Colonic mucosa (tissue), 4 donors: ENCODE measurements around the gene PIEZO2. TPM values are rescaled to one million over a fixed set of nuclear protein-coding genes. Genes with fewer than 3 reads are reported as not detected.

Source experiments
- DNase-seq: peaks from one replicate; pipeline ENCODE4 v3.0.0-alpha.2; 2020
- H3K27ac ChIP-seq: fragments of 200-600 bp; one replicate; pipeline ENCODE4 v1.8.0; 2021
- H3K27me3 ChIP-seq: fragments of 200-600 bp; one replicate; pipeline ENCODE4 v1.8.0; 2021
- H3K36me3 ChIP-seq: fragments of 200-600 bp; one replicate; pipeline ENCODE4 v1.8.0; 2021
- H3K4me1 ChIP-seq: fragments of 200-600 bp; one replicate; pipeline ENCODE4 v1.8.0; 2021; ENCODE audit warnings: mild to moderate bottlenecking
- H3K4me3 ChIP-seq: fragments of 200-600 bp; one replicate; pipeline ENCODE4 v1.8.0; 2021
- H3K9ac ChIP-seq, 2 donors: one replicate each; pipeline ENCODE4 v1.7.0; 2013; ENCODE audit warnings: control low read depth in 2 of 2, low read depth in 2 of 2, low read length in 2 of 2
- H3K9me3 ChIP-seq: fragments of 200-600 bp; one replicate; pipeline ENCODE4 v1.8.0; 2021
- CTCF ChIP-seq: fragments of 200-600 bp; IDR thresholded peaks from one replicate; pipeline ENCODE4 v1.8.0; 2022; ENCODE audit warnings: antibody characterized with exemption, mild to moderate bottlenecking
- intact Hi-C: fragments of 100-400 bp; cut with DNase I; formaldehyde crosslinking; loops from one replicate; pipeline ENCODE4 v1.14.1; 2022
- total RNA-seq, 2 donors: library from RNA; stranded (reverse); fragmentation: NEBNext Ultra II Directional in 1 of 2; extraction: Animal tissue kit (Norgen Biotek cat#: 25700) in 1 of 2; gene quantifications; one replicate each; pipeline ENCODE4 v1.2.1, GENCODE V29; 2021
- donor health status: healthy.
- donor health status: DM: no; HTN: no; CAD: no.
- donor health status: DM: no; HTN: no; CAD: no.

Gene PIEZO2
- total RNA-seq, 2 donors from 2014 or later: 0.79 to 4.0 TPM

GRCh38 chr18:10913919-10914318 is 235.4 kb downstream of the PIEZO2 start:
- intact Hi-C loops: no loop called here

GRCh38 chr18:10912790-10913545 is 236.4 kb downstream of the PIEZO2 start:
- no peaks in the 10 kb centered on the region for H3K36me3 ChIP-seq
- intact Hi-C loops: no loop called here
- no peaks in the 10 kb centered on the region for H3K27me3 ChIP-seq
- no peak overlapping the region for H3K4me3 ChIP-seq
- H3K4me1 ChIP-seq: no peaks in the 10 kb centered on the region
- no peak for TF ChIP-seq CTCF
- no peak overlapping the region for H3K27ac ChIP-seq
- H3K9ac ChIP-seq: no peak overlapping the region
- no peak for DNase-seq
- H3K9me3 ChIP-seq: no peaks in the 10 kb centered on the region

More at GRCh38 chr18:10913919-10914318, 235.4 kb downstream of the PIEZO2 start:
- Histone ChIP-seq H3K27ac (no peak overlapping the region), H3K27me3 (no peaks in the 10 kb centered on the region), H3K9ac (no peak overlapping the region), H3K4me1 (no peaks in the 10 kb centered on the region), H3K4me3 (no peak overlapping the region), H3K36me3 (no peaks in the 10 kb centered on the region), H3K9me3 (no peaks in the 10 kb centered on the region)
- TF ChIP-seq CTCF: no peak
- no peak for DNase-seq

- Histone ChIP-seq H3K9me3 (no peaks in the 10 kb centered on the region), H3K27me3 (no peaks in the 10 kb centered on the region), H3K36me3 (no peaks in the 10 kb centered on the region), H3K9ac (no peak overlapping the region), H3K4me3 (no peak overlapping the region), H3K4me1 (no peaks in the 10 kb centered on the region), H3K27ac (no peak overlapping the region)
- intact Hi-C loops: no loop called here
- no peak for DNase-seq
- TF ChIP-seq CTCF: no peak
Observed at GRCh38 chr18:10909724-10910123, 239.6 kb downstream of the PIEZO2 start.

- Histone ChIP-seq H3K36me3 (no peaks in the 10 kb centered on the region), H3K4me3 (no peak overlapping the region), H3K27ac (no peak overlapping the region), H3K9me3 (no peaks in the 10 kb centered on the region), H3K4me1 (no peaks in the 10 kb centered on the region), H3K27me3 (no peaks in the 10 kb centered on the region), H3K9ac (no peak overlapping the region)
- no peak for DNase-seq
- intact Hi-C loops: no loop called here
- no peak for TF ChIP-seq CTCF
Observed at GRCh38 chr18:10908760-10909159, 240.6 kb downstream of the PIEZO2 start.

GRCh38 chr18:10907749-10908148 is 241.6 kb downstream of the PIEZO2 start:
- no peaks in the 10 kb centered on the region for H3K27me3 ChIP-seq
- H3K9ac ChIP-seq: no peak overlapping the region
- H3K9me3 ChIP-seq: no peaks in the 10 kb centered on the region
- no peak for TF ChIP-seq CTCF
- intact Hi-C loops: no loop called here
- H3K4me1 ChIP-seq: no peaks in the 10 kb centered on the region
- H3K27ac ChIP-seq: no peak overlapping the region
- DNase-seq: no peak
- H3K36me3 ChIP-seq: no peaks in the 10 kb centered on the region
- no peak overlapping the region for H3K4me3 ChIP-seq
